Measurements from ENCODE around the gene KLF2. TPM values are rescaled to one million over a fixed set of nuclear protein-coding genes. Genes with fewer than 3 reads are reported as not detected.
"Not testable (repeated sequence)": the region's sequence is repeated elsewhere in the genome, so short reads cannot be mapped to it uniquely, and the experiment has no call there.

The KLF2 gene
- polyA plus RNA-seq, 1 donor from 2014 or later, result 199 TPM

- Mint-ChIP-seq H3K9me3 (no peaks in the 10 kb centered on the region), H3K36me3 (peaks cover 3% of the 10 kb centered on the region), H3K4me1 (peaks cover 32 to 36% (median 34%) of the 10 kb centered on the region in 3 donors), H3K4me3 (peak overlapping the region; percentile 18 to 73 (median 44)), H3K27me3 (no peaks in the 10 kb centered on the region), H3K27ac (peak overlapping the region in 2 of 3 donors; percentile 54 to 73)
Observed at GRCh38 chr19:16337809-16338469, 13.3 kb downstream of the KLF2 start.

GRCh38 chr19:16338470-16339360 lies 14.1 kb downstream of the KLF2 start:
- H3K4me3 Mint-ChIP-seq, result peak overlapping the region; percentile 73 to 94 (median 83)
- no peaks in the 10 kb centered on the region for H3K27me3 Mint-ChIP-seq

GRCh38 chr19:16339361-16339725 lies 14.7 kb downstream of the KLF2 start:
- Mint-ChIP-seq H3K9me3 (no peaks in the 10 kb centered on the region), H3K27me3 (no peaks in the 10 kb centered on the region), H3K36me3 (peaks cover under 1% of the 10 kb centered on the region), H3K4me1 (peaks cover 32 to 39% (median 32%) of the 10 kb centered on the region in 3 donors), H3K27ac (peak overlapping the region in 2 of 3 donors; percentile 54 to 85), H3K4me3 (peak overlapping the region; percentile 73 to 94 (median 83))

More at GRCh38 chr19:16338470-16339360, 14.1 kb downstream of the KLF2 start:
- Mint-ChIP-seq H3K27ac (peak overlapping the region in 2 of 3 donors; percentile 54 to 85), H3K9me3 (no peaks in the 10 kb centered on the region), H3K36me3 (peaks cover 3% of the 10 kb centered on the region), H3K4me1 (peaks cover 32 to 39% (median 32%) of the 10 kb centered on the region in 3 donors)

- Mint-ChIP-seq H3K4me1 (peaks cover 32 to 39% (median 32%) of the 10 kb centered on the region in 3 donors), H3K4me3 (peak overlapping the region in 3 of 4 donors; percentile 8 to 52 (median 12)), H3K27ac (peak overlapping the region in 2 of 3 donors; percentile 53 to 97), H3K9me3 (no peaks in the 10 kb centered on the region), H3K27me3 (no peaks in the 10 kb centered on the region), H3K36me3 (no peaks in the 10 kb centered on the region)
Observed at GRCh38 chr19:16340092-16340491, 15.5 kb downstream of the KLF2 start.

- no peaks in the 10 kb centered on the region for H3K36me3 Mint-ChIP-seq
- H3K4me3 Mint-ChIP-seq, result peak overlapping the region in 3 of 4 donors; percentile 8 to 88 (median 61)
Observed at GRCh38 chr19:16340654-16341053, 16.0 kb downstream of the KLF2 start.

GRCh38 chr19:16342002-16342715 lies 17.5 kb downstream of the KLF2 start:
- H3K4me1 Mint-ChIP-seq, result peaks cover 26 to 37% (median 35%) of the 10 kb centered on the region in 3 donors
- no peaks in the 10 kb centered on the region for H3K9me3 Mint-ChIP-seq
- H3K36me3 Mint-ChIP-seq, result no peaks in the 10 kb centered on the region
- peak overlapping the region; percentile 94 to 98 (median 97) for H3K27ac Mint-ChIP-seq
- peak overlapping the region; percentile 58 to 83 (median 71) for H3K4me3 Mint-ChIP-seq
- no peaks in the 10 kb centered on the region for H3K27me3 Mint-ChIP-seq

More at GRCh38 chr19:16340654-16341053, 16.0 kb downstream of the KLF2 start:
- Mint-ChIP-seq H3K27ac (peak overlapping the region; percentile 39 to 97 (median 68)), H3K27me3 (no peaks in the 10 kb centered on the region), H3K9me3 (no peaks in the 10 kb centered on the region), H3K4me1 (peaks cover 32 to 39% (median 36%) of the 10 kb centered on the region in 3 donors)

GRCh38 chr19:16343156-16343555 lies 18.5 kb downstream of the KLF2 start:
- peaks cover 26 to 37% (median 27%) of the 10 kb centered on the region in 3 donors for H3K4me1 Mint-ChIP-seq
- H3K36me3 Mint-ChIP-seq, result no peaks in the 10 kb centered on the region
- peak overlapping the region; percentile 94 to 98 (median 97) for H3K27ac Mint-ChIP-seq
- H3K27me3 Mint-ChIP-seq, result no peaks in the 10 kb centered on the region
- peak overlapping the region in 3 of 4 donors; percentile 57 to 73 (median 69) for H3K4me3 Mint-ChIP-seq
- no peaks in the 10 kb centered on the region for H3K9me3 Mint-ChIP-seq

GRCh38 chr19:16345457-16345856 lies 20.8 kb downstream of the KLF2 start:
- Mint-ChIP-seq H3K27ac (peak overlapping the region in 1 of 3 donors; percentile 50), H3K27me3 (no peaks in the 10 kb centered on the region), H3K4me1 (peaks cover 19 to 23% (median 21%) of the 10 kb centered on the region in 3 donors), H3K4me3 (peak overlapping the region in 1 of 4 donors; percentile 40), H3K36me3 (peaks cover 3% of the 10 kb centered on the region), H3K9me3 (no peaks in the 10 kb centered on the region)

GRCh38 chr19:16347099-16347498 lies 22.5 kb downstream of the KLF2 start:
- peaks cover 24 to 25% (median 24%) of the 10 kb centered on the region in 3 donors for H3K4me1 Mint-ChIP-seq
- H3K27me3 Mint-ChIP-seq, H3K36me3 Mint-ChIP-seq, H3K27ac Mint-ChIP-seq, H3K4me3 Mint-ChIP-seq, H3K9me3 Mint-ChIP-seq: not testable (repeated sequence)

- Mint-ChIP-seq H3K4me1 (peaks cover 18 to 23% (median 21%) of the 10 kb centered on the region in 3 donors), H3K4me3 (no peak overlapping the region), H3K36me3 (peaks cover 3% of the 10 kb centered on the region), H3K9me3 (no peaks in the 10 kb centered on the region), H3K27ac (peak overlapping the region in 1 of 3 donors; percentile 58), H3K27me3 (no peaks in the 10 kb centered on the region)
Observed at GRCh38 chr19:16347706-16348105, 23.1 kb downstream of the KLF2 start.

GRCh38 chr19:16349551-16350152 lies 25.0 kb downstream of the KLF2 start:
- H3K9me3 Mint-ChIP-seq, result no peaks in the 10 kb centered on the region
- peaks cover 24 to 25% (median 24%) of the 10 kb centered on the region in 3 donors for H3K4me1 Mint-ChIP-seq
- H3K27ac Mint-ChIP-seq, result no peak overlapping the region
- H3K4me3 Mint-ChIP-seq, result peak overlapping the region in 2 of 4 donors; percentile 30 to 69
- H3K36me3 Mint-ChIP-seq, result peaks cover 5% of the 10 kb centered on the region
- no peaks in the 10 kb centered on the region for H3K27me3 Mint-ChIP-seq

GRCh38 chr19:16351133-16351809 lies 26.6 kb downstream of the KLF2 start:
- Mint-ChIP-seq H3K4me3 (peak overlapping the region; percentile 70 to 92 (median 82)), H3K36me3 (peaks cover 5% of the 10 kb centered on the region), H3K27me3 (no peaks in the 10 kb centered on the region), H3K4me1 (peaks cover 25 to 32% (median 29%) of the 10 kb centered on the region in 3 donors), H3K27ac (peak overlapping the region; percentile 62 to 92 (median 88)), H3K9me3 (no peaks in the 10 kb centered on the region)

- no peaks in the 10 kb centered on the region for H3K27me3 Mint-ChIP-seq
- H3K27ac Mint-ChIP-seq, result peak overlapping the region in 1 of 3 donors; percentile 39
- H3K4me3 Mint-ChIP-seq, result peak overlapping the region; percentile 11 to 93 (median 74)
- peaks cover 8% of the 10 kb centered on the region for H3K36me3 Mint-ChIP-seq
- no peaks in the 10 kb centered on the region for H3K9me3 Mint-ChIP-seq
- peaks cover 44 to 46% (median 44%) of the 10 kb centered on the region in 3 donors for H3K4me1 Mint-ChIP-seq
Observed at GRCh38 chr19:16355293-16356043, 30.8 kb downstream of the KLF2 start.

Measured in IgD-negative memory B cell (primary cell).